Measurements from ENCODE around the gene ADAMTSL1. TPM values are rescaled to one million over a fixed set of nuclear protein-coding genes. Genes with fewer than 3 reads are reported as not detected.

ADAMTSL1 gene
- total and polyA plus RNA-seq, 9 donors: 1.2 to 20.0 (median 6.1) TPM

- Histone ChIP-seq H3K27ac (no peak overlapping the region), H3K4me1 (ENCODE audit: insufficient read depth) (peaks cover 2% of the 10 kb centered on the region), H3K4me3 (no peak overlapping the region), H3K36me3 (no peaks in the 10 kb centered on the region), H3K9me3 (no peaks in the 10 kb centered on the region), H3K27me3 (no peaks in the 10 kb centered on the region)
- WGBS, 3 donors: 94 to 99% (median 98%) methylated on average over 2 of the region's 2 CpGs
- no peak for DNase-seq
- intact Hi-C loops (cut with DNase I): no loop called here
- TF ChIP-seq EP300 (IDR thresholded peaks at IDR 0.05): no peak
- TF ChIP-seq CTCF (IDR thresholded peaks at IDR 0.05): no peak
- no peak for TF ChIP-seq POLR2A (IDR thresholded peaks at IDR 0.05)
Measured at GRCh38 chr9:18721995-18722310, 248.0 kb downstream of the ADAMTSL1 start.

- DNase-seq: no peak
- 96 to 98% (median 97%) methylated on average over 6 of the region's 6 CpGs for WGBS, 3 donors
Measured at GRCh38 chr9:18722882-18723281, 248.9 kb downstream of the ADAMTSL1 start.

GRCh38 chr9:18723366-18723765 lies 249.4 kb downstream of the ADAMTSL1 start:
- WGBS, 3 donors: 50 to 70% (median 69%) methylated on average over 5 of the region's 5 CpGs

More at GRCh38 chr9:18722882-18723281, 248.9 kb downstream of the ADAMTSL1 start:
- Histone ChIP-seq H3K4me1 (ENCODE audit: insufficient read depth) (peaks cover 2% of the 10 kb centered on the region), H3K27ac (no peak overlapping the region), H3K4me3 (no peak overlapping the region), H3K27me3 (no peaks in the 10 kb centered on the region), H3K9me3 (no peaks in the 10 kb centered on the region), H3K36me3 (no peaks in the 10 kb centered on the region)
- intact Hi-C loops (cut with DNase I): no loop called here
- no peak for TF ChIP-seq CTCF (IDR thresholded peaks at IDR 0.05)
- no peak for TF ChIP-seq POLR2A (IDR thresholded peaks at IDR 0.05)
- no peak for TF ChIP-seq EP300 (IDR thresholded peaks at IDR 0.05)

GRCh38 chr9:18726546-18726945 lies 252.6 kb downstream of the ADAMTSL1 start:
- intact Hi-C loops (cut with DNase I): no loop called here
- Histone ChIP-seq H3K4me3 (no peak overlapping the region), H3K27ac (no peak overlapping the region), H3K27me3 (no peaks in the 10 kb centered on the region), H3K36me3 (no peaks in the 10 kb centered on the region), H3K4me1 (ENCODE audit: insufficient read depth) (peaks cover 2% of the 10 kb centered on the region), H3K9me3 (no peaks in the 10 kb centered on the region)
- 4 to 9% (median 7%) methylated on average over 1 of the region's 1 CpG for WGBS, 3 donors
- TF ChIP-seq EP300 (IDR thresholded peaks at IDR 0.05): no peak
- TF ChIP-seq CTCF (IDR thresholded peaks at IDR 0.05): no peak
- TF ChIP-seq POLR2A (IDR thresholded peaks at IDR 0.05): no peak
- no peak for DNase-seq

More at GRCh38 chr9:18723366-18723765, 249.4 kb downstream of the ADAMTSL1 start:
- H3K9me3 ChIP-seq: no peaks in the 10 kb centered on the region
- peaks cover 2% of the 10 kb centered on the region for H3K4me1 ChIP-seq (ENCODE audit: insufficient read depth)
- H3K27ac ChIP-seq: no peak overlapping the region
- no peaks in the 10 kb centered on the region for H3K27me3 ChIP-seq
- no peaks in the 10 kb centered on the region for H3K36me3 ChIP-seq
- TF ChIP-seq POLR2A (IDR thresholded peaks at IDR 0.05) (no peak), CTCF (IDR thresholded peaks at IDR 0.05) (no peak)
- H3K4me3 ChIP-seq: no peak overlapping the region
- DNase-seq: no peak
- intact Hi-C loops (cut with DNase I): no loop called here

- Histone ChIP-seq H3K9me3 (no peaks in the 10 kb centered on the region), H3K27me3 (no peaks in the 10 kb centered on the region), H3K36me3 (no peaks in the 10 kb centered on the region), H3K4me3 (no peak overlapping the region), H3K4me1 (ENCODE audit: insufficient read depth) (peaks cover 2% of the 10 kb centered on the region), H3K27ac (no peak overlapping the region)
- intact Hi-C loops (cut with DNase I): no loop called here
- WGBS, 3 donors: 96 to 98% (median 97%) methylated on average over 7 of the region's 7 CpGs
- no peak for DNase-seq
- no peak for TF ChIP-seq CTCF (IDR thresholded peaks at IDR 0.05)
- TF ChIP-seq EP300 (IDR thresholded peaks at IDR 0.05): no peak
- TF ChIP-seq POLR2A (IDR thresholded peaks at IDR 0.05): no peak
Measured at GRCh38 chr9:18727904-18728303, 254.0 kb downstream of the ADAMTSL1 start.
